HepG2 (cell line): ENCODE data around the gene CFAP45. TPM values are rescaled to one million over a fixed set of nuclear protein-coding genes. Genes with fewer than 3 reads are reported as not detected.

Source experiments
- ATAC-seq: fragments of 200-7000 bp; cut with Tn5 transposase; 3 replicates; pipeline ENCODE4 v1.9.1; 2020; ENCODE audit warnings: mild to moderate bottlenecking, moderate library complexity
- BruUV-seq: library from RNA; stranded (reverse); fragments of 400-500 nt; replicated peaks from 2 replicates; lab custom pipeline; 2021; lab: Mats Ljungman, UMichigan
- CTCF ChIA-PET: fragments of 300-600 bp; formaldehyde crosslinking; extraction: SDS; loops from one replicate; lab custom pipeline; 2021; ENCODE audit warnings: low total read pairs, inconsistent platforms, low intra/inter-chr PET ratio; lab: Yijun Ruan, JAX
- POLR2A ChIA-PET: fragments of 350-600 bp; sonication (Branson Sonifier 250); formaldehyde crosslinking; loops from one replicate; lab custom pipeline; 2020; ENCODE audit warnings: antibody characterized with exemption, inconsistent platforms; lab: Yijun Ruan, JAX
- DNase-seq: peaks from one replicate; pipeline ENCODE4 v3.0.0-alpha.2; 2015; ENCODE audit warnings: low spot score
- FAIRE-seq: peaks from 3 replicates; lab custom pipeline; 2011; peaks lifted over from hg19 to GRCh38; lab: Jason Lieb, UNC
- H2AFZ ChIP-seq: one replicate; pipeline ENCODE4 v1.6.1; 2011; ENCODE audit warnings: low read length, inconsistent platforms
- H3K27ac ChIP-seq: fragments of 300-600 bp; 3 replicates; pipeline ENCODE4 v1.8.0; 2011; ENCODE audit warnings: mixed run types, mild to moderate bottlenecking, mixed read lengths, low read length, inconsistent platforms; ENCODE audit not compliant: insufficient read depth; ENCODE audit errors: extremely low read length
- H3K27me3 ChIP-seq, 2 experiments: fragments of 200-600 bp in 1 of 2; 2 replicates in 1 of 2; 3 replicates in 1 of 2; pipeline versions ENCODE4 v1.6.0 to v1.8.0; 2011; ENCODE audit warnings: low read length in 2 of 2, mild to moderate bottlenecking in 2 of 2, moderate library complexity in 2 of 2, inconsistent platforms in 1 of 2; ENCODE audit not compliant: insufficient read depth in 2 of 2, control insufficient read depth in 1 of 2
- H3K36me3 ChIP-seq, 2 experiments: fragments of 200-600 bp in 1 of 2; replicated peaks in 1 of 2; 2 replicates in 1 of 2; 3 replicates in 1 of 2; pipeline versions ENCODE4 v1.5.1 to v1.8.0; 2011; ENCODE audit warnings: low read length in 2 of 2, inconsistent platforms in 1 of 2; ENCODE audit not compliant: insufficient read depth in 2 of 2, control insufficient read depth in 1 of 2
- H3K4me1 ChIP-seq: 2 replicates; pipeline ENCODE4 v1.5.1; 2012; ENCODE audit warnings: low read length, inconsistent platforms; ENCODE audit not compliant: insufficient read depth
- H3K4me2 ChIP-seq: 2 replicates; pipeline ENCODE4 v1.6.0; 2011; ENCODE audit warnings: low read depth, low read length, inconsistent platforms
- H3K4me3 ChIP-seq, 3 experiments: fragments of 200-600 bp in 1 of 3; sonication (generic), shearing (Covaris generic) in 1 of 3; replicated peaks in 1 of 3; 2 replicates each; pipeline ENCODE4 v1.5.1; 2011 to 2016; ENCODE audit warnings: low read length in 3 of 3, inconsistent platforms in 2 of 3, low read depth in 2 of 3, mild to moderate bottlenecking in 2 of 3, control low read depth in 1 of 3, mixed read lengths in 1 of 3; ENCODE audit not compliant: insufficient read depth in 1 of 3
- H3K79me2 ChIP-seq: one replicate; pipeline ENCODE4 v1.6.1; 2011; ENCODE audit warnings: low read length, inconsistent platforms; ENCODE audit not compliant: insufficient read depth
- H3K9ac ChIP-seq: 2 replicates; pipeline ENCODE4 v1.6.0; 2011; ENCODE audit warnings: mild to moderate bottlenecking, low read depth, low read length, inconsistent platforms; ENCODE audit not compliant: insufficient read depth
- H3K9me3 ChIP-seq: 2 replicates; pipeline ENCODE4 v1.5.1; 2012; ENCODE audit warnings: mild to moderate bottlenecking, low read length
- H4K20me1 ChIP-seq: 2 replicates; pipeline ENCODE4 v1.6.0; 2011; ENCODE audit warnings: inconsistent platforms, mild to moderate bottlenecking, low read length, moderate library complexity; ENCODE audit not compliant: insufficient read depth
- BHLHE40 ChIP-seq: IDR thresholded peaks from 2 replicates; pipeline ENCODE4 v1.6.1; 2011; ENCODE audit warnings: low read length, improper control_type of control experiment
- GABPA ChIP-seq, 2 experiments: IDR thresholded peaks; 2 replicates each; pipeline ENCODE4 v1.6.1; 2011 to 2016; ENCODE audit warnings: low read depth in 2 of 2, low read length in 1 of 2, missing biosample characterization in 1 of 2, missing genetic modification characterization in 1 of 2
- NFE2L1 ChIP-seq: sonication (generic); formaldehyde crosslinking; IDR thresholded peaks from 2 replicates; pipeline ENCODE4 v1.4.0; 2020; ENCODE audit warnings: missing genetic modification reagents, mild to moderate bottlenecking, borderline replicate concordance
- ZNF484 ChIP-seq: sonication (generic); formaldehyde crosslinking; IDR thresholded peaks from 2 replicates; pipeline ENCODE4 v1.5.1; 2020; ENCODE audit warnings: mild to moderate bottlenecking, low read depth, missing genetic modification reagents, borderline replicate concordance
- WGBS: methylation state at CpG from one replicate; pipeline ENCODE4 v1.1.6; 2017; ENCODE audit warnings: low lambda C conversion rate; 5-methylcytosine and 5-hydroxymethylcytosine counted together
- in situ Hi-C: cut with HindIII; loops from 2 replicates; pipeline ENCODE4 v1.10.0; 2017; ENCODE audit warnings: low pct_unique_long_range_greater_than_20kb; ENCODE audit not compliant: extremely low pct_ligation_motif_present
- intact Hi-C: fragments of 100-400 bp; cut with micrococcal nuclease; formaldehyde crosslinking; loops from one replicate; pipeline ENCODE4 v1.10.0; 2022; ENCODE audit not compliant: unreplicated experiment
- polyA plus RNA-seq, 8 experiments: library from polyadenylated mRNA; depleted of rRNA in 3 of 8; stranded (reverse) in 7 of 8; unstranded in 1 of 8; fragments of >200 nt; fragmentation: Illumina TruSeq in 4 of 8; extraction: Trizol in 4 of 8; gene quantifications; 2 replicates each; pipeline versions ENCODE4 v1.2.1 to v1.2.3, GENCODE V29; 2011 to 2016; ENCODE audit warnings: low read depth in 4 of 8, missing spikeins in 1 of 8, mixed read lengths in 1 of 8; ENCODE audit not compliant: insufficient read depth in 1 of 8
- total RNA-seq, 5 experiments: library from RNA; depleted of rRNA; stranded (reverse); fragments of >200 nt; fragmentation: Illumina TruSeq; extraction: Trizol; gene quantifications; 2 replicates each; pipeline ENCODE4 v1.2.3, GENCODE V29; 2016; ENCODE audit warnings: low read depth in 1 of 5
- TF ChIP-seq, protein P1 (sequence below): sonication (generic); formaldehyde crosslinking; IDR thresholded peaks from 2 replicates; pipeline ENCODE4 v1.5.0; 2020; ENCODE audit warnings: mild to moderate bottlenecking, missing genetic modification reagents, moderate library complexity
- TF ChIP-seq, protein P2 (sequence below): sonication (generic); formaldehyde crosslinking; IDR thresholded peaks from 2 replicates; pipeline ENCODE4 v1.4.0; 2020; ENCODE audit warnings: missing genetic modification reagents
- TF ChIP-seq, protein P3 (sequence below), 2 experiments: IDR thresholded peaks; 2 replicates each; pipeline ENCODE4 v1.6.1; 2011 to 2012; ENCODE audit warnings: low read length in 2 of 2, borderline replicate concordance in 1 of 2, low read depth in 1 of 2, mild to moderate bottlenecking in 1 of 2, moderate library complexity in 1 of 2

Gene CFAP45
- total and polyA plus RNA-seq, 2 of the 13 experiments (the other 11 are each of a cell fraction or from before 2014, with no cell fraction given): not detected

DNA sequence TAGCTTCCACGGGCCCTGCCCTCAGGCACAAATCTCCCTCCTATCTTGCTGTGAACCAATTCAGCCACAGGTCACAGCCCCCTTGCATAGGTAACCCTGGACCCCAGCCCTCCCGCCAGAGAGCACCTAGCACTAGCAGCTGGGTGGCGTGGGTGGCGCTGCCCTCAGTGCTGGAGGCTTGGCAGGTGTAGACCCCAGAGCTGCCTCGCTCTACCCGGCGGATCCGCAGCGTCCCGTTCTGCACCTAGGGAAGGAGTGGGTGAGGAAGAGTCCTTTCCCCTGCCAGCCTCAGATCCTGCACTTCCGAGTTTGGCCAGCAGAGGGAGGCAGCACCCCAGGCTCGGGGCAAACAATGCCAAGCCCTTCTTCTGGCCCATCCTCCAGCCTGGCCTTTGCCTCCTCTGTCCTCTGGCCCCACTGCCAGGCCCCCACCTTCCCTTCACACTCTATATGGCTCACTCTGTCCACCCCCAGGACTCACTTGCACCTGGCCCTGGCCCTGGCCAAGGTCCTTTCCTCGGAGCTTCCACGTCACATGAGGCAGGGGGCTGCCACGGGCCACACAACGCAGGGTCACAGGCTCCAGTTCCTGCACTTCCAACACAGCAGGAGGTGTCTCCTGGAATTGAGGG is 36.4 kb upstream of the CFAP45 start (continued):
- TF ChIP-seq GABPA (IDR thresholded peaks at IDR 0.05; ENCODE audit: low read depth, low read length): no peak
- TF ChIP-seq GABPA (CRISPR knock-in tag; IDR thresholded peaks at IDR 0.05; ENCODE audit: low read depth): no peak
- 0 out of 2 replicates have a peak, but pooled peaks have one; percentile 10 for TF ChIP-seq BHLHE40
- TF ChIP-seq, protein P1, sequence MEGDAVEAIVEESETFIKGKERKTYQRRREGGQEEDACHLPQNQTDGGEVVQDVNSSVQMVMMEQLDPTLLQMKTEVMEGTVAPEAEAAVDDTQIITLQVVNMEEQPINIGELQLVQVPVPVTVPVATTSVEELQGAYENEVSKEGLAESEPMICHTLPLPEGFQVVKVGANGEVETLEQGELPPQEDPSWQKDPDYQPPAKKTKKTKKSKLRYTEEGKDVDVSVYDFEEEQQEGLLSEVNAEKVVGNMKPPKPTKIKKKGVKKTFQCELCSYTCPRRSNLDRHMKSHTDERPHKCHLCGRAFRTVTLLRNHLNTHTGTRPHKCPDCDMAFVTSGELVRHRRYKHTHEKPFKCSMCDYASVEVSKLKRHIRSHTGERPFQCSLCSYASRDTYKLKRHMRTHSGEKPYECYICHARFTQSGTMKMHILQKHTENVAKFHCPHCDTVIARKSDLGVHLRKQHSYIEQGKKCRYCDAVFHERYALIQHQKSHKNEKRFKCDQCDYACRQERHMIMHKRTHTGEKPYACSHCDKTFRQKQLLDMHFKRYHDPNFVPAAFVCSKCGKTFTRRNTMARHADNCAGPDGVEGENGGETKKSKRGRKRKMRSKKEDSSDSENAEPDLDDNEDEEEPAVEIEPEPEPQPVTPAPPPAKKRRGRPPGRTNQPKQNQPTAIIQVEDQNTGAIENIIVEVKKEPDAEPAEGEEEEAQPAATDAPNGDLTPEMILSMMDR (CRISPR knock-in tag): peak; percentile 99
- TF ChIP-seq ZNF484 (CRISPR knock-in tag): no peak

DNA sequence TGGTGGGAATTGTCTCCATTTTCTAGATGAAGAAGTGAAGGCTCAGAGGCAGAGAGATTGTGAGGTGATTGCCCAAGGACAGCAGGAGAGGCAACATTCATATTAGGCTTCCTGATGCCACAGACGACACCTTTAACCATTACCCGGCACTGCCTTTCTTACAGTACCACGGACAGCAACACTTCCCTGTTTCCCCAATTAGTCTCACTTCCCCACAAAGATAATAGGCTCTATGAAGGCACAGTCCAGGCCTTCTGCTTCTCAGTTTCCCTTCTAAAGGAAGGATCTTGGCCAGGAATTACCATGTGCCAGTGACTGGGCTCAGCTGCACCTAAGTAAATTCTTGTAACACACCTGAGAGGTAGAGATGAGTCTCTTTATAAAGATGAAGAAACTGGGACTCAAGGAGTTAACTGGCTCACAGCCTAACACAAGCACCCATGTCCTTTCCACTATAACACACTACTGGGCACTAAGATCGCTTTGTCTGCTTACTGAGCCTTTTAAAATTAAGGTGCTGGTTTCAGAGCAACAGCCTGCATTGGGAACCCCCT is 35.8 kb upstream of the CFAP45 start:
- Histone ChIP-seq H3K4me3 (no peak overlapping the region), H3K4me2 (no peak overlapping the region), H3K27ac (no peak overlapping the region), H3K9ac (no peak overlapping the region), H3K27me3 (peaks cover 11 to 45% of the 10 kb centered on the region in 2 experiments; a peak in 4 of 5 replicates), H3K36me3 (no peaks in the 10 kb centered on the region), H3K9me3 (no peaks in the 10 kb centered on the region), H2AFZ (no peak overlapping the region), H4K20me1 (no peaks in the 10 kb centered on the region), H3K4me1 (peaks cover 13% of the 10 kb centered on the region), H3K79me2 (no peaks in the 10 kb centered on the region)
- ChIA-PET CTCF (interaction anchor here (1.2 to 2.4 kb wide), 3 partner anchors 44 to 143 kb away, joined by 3 to 57 read pairs (median 6); no protein-coding TSS in a partner anchor), POLR2A (no interaction called here)
- TF ChIP-seq, protein P2, sequence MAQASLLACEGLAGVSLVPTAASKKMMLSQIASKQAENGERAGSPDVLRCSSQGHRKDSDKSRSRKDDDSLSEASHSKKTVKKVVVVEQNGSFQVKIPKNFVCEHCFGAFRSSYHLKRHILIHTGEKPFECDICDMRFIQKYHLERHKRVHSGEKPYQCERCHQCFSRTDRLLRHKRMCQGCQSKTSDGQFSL (CRISPR knock-in tag): no peak
- TF ChIP-seq, protein P3, sequence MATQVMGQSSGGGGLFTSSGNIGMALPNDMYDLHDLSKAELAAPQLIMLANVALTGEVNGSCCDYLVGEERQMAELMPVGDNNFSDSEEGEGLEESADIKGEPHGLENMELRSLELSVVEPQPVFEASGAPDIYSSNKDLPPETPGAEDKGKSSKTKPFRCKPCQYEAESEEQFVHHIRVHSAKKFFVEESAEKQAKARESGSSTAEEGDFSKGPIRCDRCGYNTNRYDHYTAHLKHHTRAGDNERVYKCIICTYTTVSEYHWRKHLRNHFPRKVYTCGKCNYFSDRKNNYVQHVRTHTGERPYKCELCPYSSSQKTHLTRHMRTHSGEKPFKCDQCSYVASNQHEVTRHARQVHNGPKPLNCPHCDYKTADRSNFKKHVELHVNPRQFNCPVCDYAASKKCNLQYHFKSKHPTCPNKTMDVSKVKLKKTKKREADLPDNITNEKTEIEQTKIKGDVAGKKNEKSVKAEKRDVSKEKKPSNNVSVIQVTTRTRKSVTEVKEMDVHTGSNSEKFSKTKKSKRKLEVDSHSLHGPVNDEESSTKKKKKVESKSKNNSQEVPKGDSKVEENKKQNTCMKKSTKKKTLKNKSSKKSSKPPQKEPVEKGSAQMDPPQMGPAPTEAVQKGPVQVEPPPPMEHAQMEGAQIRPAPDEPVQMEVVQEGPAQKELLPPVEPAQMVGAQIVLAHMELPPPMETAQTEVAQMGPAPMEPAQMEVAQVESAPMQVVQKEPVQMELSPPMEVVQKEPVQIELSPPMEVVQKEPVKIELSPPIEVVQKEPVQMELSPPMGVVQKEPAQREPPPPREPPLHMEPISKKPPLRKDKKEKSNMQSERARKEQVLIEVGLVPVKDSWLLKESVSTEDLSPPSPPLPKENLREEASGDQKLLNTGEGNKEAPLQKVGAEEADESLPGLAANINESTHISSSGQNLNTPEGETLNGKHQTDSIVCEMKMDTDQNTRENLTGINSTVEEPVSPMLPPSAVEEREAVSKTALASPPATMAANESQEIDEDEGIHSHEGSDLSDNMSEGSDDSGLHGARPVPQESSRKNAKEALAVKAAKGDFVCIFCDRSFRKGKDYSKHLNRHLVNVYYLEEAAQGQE (IDR thresholded peaks at IDR 0.05; ENCODE audit: borderline replicate concordance in 1 of 2, low read depth in 1 of 2, low read length in 2 of 2): peak; percentile 18 to 86
- TF ChIP-seq NFE2L1 (CRISPR knock-in tag): no peak
- ATAC-seq (no peak), FAIRE-seq (no peak), DNase-seq (no peak)
- 43% methylated on average over 4 of the region's 4 CpGs for WGBS
- in situ Hi-C loops (loop anchor here (5.0 kb wide), 2 partner anchors 72 to 147 kb away; partner anchors contain the start of gene KCNJ9), intact Hi-C loops (loop anchor here (1.0 to 5.0 kb wide), 3 partner anchors 72 to 142 kb away; no protein-coding TSS in a partner anchor)
- BruUV-seq: no TSS peak
